GM18867 (cell line): ENCODE measurements around the gene FLAD1.
"Not testable (repeated sequence)": the region's sequence is repeated elsewhere in the genome, so short reads cannot be mapped to it uniquely, and the experiment has no call there.

Experiments
- ATAC-seq: cut with Tn5 transposase; IDR thresholded peaks from one replicate; pipeline ENCODE4 v1.9.1; 2021; ENCODE audit warnings: mild to moderate bottlenecking, moderate library complexity; ENCODE audit not compliant: unreplicated experiment

The FLAD1 gene

DNA sequence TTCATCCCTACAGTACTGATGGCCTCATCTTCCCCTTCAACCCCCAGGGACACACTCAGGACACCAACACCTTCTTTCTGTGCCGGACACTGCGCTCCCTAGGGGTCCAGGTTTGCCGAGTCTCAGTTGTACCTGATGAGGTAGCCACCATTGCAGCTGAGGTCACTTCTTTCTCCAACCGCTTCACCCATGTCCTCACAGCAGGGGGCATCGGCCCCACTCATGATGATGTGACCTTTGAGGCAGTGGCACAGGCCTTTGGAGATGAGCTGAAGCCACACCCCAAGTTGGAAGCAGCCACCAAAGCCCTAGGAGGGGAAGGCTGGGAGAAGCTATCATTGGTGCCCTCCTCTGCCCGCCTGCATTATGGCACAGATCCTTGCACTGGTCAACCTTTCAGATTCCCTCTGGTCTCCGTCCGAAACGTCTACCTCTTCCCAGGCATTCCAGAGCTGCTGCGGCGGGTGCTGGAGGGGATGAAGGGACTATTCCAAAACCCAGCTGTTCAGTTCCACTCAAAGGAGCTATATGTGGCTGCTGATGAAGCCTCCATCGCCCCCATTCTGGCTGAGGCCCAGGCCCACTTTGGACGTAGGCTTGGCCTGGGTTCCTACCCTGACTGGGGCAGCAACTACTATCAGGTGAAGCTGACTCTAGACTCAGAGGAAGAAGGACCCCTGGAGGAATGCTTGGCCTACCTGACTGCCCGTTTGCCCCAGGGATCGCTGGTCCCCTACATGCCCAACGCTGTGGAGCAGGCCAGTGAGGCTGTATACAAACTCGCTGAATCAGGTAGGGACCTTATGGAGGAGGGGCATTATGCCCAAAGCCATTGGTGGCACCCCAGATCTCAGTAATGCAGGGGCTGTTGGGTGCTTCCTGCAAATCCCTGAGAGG lies 5.2 kb downstream of the FLAD1 start:
- ATAC-seq: no peak

DNA sequence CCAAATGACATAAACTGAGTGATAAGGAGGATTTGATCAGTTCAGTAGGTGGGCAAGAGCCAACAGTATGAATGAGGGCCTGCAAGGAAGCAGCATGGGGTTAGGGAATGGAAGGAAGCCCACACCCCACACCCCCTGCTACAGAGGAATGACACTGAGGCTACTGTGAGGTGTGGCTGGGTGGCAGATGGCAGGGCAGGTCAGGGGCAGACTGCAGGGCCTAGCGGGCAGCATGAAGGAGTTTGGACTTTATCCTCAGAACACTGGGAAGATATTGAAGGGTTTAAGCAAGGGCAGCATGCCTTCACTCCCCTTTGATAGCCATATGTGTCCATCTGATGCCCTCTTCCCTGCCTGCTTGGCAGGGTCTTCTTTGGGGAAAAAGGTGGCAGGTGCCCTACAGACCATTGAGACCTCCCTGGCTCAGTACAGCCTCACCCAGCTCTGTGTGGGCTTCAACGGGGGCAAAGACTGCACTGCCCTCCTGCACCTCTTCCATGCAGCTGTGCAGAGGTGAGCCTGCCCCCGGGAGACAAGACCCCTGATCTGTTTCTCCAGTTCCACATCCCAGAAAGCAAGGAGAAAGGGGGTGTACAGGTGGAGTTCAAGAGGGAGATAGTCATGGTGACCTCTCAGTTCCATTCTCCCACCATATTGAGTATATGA lies 6.2 kb downstream of the FLAD1 start:
- no peak for ATAC-seq

DNA sequence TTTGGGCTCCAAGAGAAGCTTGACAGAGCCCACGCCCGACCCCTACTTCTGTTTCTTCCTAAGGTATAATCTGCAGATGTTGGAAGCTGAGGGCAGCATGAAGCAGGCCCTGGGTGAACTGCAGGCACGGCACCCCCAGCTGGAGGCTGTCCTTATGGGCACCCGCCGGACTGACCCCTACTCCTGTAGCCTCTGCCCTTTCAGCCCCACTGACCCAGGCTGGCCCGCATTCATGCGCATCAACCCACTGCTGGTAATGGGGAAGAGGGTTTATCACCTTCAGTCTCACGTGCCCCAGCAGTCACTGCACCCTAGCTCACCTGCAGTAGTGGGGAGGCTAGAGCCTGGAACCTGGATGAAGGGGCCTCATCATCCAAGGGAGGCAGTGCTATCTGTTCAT lies 7.1 kb downstream of the FLAD1 start:
- no peak for ATAC-seq

DNA sequence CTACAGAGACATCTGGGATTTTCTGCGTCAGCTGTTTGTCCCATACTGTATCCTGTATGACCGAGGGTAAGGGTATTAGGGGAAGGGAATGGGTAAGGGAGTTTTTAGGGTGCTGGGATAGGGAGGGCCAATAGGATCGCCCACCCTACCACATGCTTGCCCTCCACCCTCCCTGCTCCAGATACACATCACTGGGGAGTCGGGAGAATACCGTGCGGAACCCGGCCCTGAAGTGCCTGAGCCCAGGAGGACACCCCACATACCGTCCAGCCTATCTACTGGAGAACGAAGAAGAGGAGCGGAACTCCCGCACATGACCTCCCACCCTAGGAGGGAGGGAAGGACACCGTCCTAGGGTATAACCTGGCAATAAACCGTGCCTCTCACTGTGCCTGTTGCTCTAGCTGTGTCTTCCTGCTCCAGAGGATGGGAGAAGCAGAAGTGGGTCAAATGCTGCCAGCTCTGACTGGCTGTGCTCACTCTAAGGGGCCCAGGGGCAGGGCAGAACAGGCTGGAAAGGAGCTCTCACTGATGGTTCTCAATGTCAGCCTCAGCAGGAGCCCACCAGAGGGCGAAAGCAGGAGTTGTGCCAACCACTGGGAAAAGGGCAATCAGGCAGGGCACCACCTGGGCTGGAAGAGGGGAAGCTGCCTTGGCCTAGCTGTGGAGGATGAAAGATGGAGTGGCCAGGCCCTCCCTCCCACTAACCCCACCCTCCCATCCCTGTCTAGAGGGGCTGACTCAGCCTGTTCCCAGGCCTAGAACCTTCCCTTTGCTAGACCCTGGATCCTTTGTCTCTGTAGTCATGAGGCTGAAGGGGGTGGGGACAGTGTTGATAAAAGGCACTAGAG lies 9.8 kb downstream of the FLAD1 start:
- ATAC-seq: no peak

DNA sequence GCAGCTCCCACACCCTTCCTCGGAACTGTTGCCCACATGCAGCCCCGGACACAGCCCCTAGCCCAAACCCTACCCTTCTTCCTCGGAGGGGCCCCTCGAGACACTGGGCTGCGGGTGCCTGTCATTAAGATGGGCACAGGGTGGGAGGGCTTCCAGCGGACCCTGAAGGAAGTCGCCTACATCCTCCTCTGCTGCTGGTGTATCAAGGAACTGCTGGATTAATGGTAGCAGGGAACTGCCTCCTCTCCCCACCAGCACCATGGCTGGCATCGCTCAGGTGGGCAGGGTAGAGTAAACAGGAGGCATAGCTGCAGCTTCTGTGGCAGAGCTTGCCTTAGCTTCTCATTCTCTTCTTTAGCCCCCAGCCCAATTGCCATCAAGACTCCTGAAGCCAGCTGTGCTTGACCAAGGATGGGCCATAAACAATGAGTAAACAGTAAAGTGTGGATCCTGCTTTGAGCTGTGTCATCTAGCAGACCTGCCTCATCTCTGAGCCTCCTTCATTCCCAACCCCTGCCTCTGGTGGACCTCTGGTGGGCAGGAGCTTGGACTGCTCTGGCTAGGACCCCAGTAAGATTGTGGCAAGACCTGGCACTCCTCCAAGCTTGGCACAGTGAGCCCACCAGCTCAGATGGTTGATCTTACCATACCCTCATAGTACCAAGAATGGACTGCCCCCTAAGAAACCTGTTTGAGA lies 10.6 kb downstream of the FLAD1 start, which contains the start of gene LENEP:
Gene LENEP, plus strand, starts transcription at position 15 of the 697 bp plus-strand sequence. Its CDS starts 22 bp downstream, at position 37.
- no peak for ATAC-seq

DNA sequence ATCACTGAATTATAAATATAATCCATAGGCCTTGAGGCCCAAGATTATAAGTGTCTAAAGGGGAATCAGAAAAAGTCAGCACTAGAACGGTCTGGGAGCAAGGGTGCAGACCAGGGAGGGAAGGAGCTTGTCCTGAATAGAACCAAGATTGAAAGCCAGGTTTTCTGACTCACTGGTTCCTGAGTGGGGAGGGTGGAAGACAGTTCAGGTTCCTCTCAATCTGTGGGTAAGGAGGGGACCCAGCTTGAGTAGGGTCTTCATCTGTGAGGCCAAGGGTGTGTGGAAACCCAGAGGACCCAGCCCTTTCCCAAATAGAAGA lies 11.1 kb downstream of the FLAD1 start:
- ATAC-seq: no peak

DNA sequence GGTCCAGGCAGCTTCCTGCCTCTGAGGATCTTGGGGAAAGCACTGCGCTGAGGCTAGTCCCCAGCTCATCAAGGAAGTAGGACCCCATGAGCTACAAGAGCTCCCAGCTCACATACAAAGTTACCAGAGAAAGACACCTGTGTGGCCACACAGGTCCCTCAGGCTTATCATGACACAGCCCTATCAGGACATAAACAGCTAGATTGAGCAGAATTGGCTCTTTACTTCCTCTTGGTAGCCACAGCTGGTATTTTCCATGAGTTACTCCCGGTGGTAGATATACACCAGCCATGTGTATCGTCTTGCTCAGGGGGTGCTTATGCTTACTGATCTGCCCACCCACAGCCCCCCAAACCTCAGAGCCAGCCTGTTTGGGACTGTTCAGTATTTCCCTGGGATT lies 11.4 kb downstream of the FLAD1 start:
- no peak for ATAC-seq

GRCh38 chr1:154995301-154995983 lies 12.3 kb downstream of the FLAD1 start:
- not testable (repeated sequence) for ATAC-seq

DNA sequence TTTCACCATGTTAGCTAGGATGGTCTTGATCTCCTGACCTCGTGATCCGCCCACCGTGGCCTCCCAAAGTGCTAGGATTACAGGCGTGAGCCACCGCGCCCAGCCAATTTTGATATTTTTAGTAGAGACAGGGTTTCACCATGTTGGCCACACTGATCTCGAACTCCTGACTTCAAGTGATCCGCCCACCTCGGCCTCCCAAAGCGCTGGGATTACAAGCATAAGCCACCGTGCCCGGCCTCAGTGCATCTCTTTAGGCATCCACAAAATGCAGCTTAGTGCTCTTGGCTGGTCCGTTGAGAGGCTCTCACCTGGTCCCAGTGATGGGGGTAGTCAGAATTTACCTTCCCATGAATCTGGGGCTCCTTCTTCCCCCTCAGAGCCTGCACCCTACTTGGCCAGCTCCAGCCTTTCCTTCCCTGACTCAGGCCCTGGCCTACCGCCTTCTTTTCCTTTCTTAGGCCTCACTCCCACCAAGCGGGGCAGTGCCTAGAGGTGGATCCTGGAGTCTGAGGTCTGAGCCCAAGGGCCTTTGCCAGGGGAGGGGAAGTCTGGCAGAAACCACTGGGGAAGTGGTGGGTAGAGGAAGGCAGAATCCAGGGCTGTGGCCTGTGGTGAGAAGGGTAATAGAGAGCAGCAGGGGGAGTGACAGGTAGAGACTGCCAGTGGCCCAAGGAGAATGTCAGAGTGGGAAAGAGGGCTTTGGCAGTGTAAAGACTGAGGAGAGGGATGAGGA lies 14.0 kb downstream of the FLAD1 start:
- ATAC-seq: no peak

DNA sequence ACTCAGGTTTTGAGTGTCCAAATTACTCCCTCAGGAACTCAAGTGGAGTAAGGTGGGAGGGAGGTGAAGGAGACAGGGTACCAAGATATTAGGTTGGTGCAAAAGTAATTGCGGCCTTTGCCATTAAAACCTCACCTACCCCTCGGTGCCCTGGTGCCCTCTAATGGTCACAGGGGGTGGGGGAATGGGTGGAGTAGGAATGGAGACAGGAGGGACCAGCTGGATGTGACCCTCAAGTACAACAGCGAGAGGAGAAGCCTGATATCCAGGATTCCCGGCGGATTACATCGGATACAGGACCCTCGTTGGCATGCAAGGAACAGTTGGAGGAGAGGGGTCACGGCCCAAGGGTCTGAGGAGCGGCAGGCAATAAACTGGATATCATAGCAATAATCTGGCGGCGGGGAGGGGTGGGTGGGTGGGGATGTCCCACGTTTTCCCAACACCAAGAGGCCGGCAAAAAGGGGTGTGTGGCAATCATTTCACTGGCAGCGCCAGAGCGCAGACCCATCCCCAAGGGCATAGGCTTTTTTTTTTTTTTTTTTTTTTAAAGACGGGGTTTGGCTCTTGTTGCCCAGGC lies 15.1 kb downstream of the FLAD1 start:
- ATAC-seq: no peak

GRCh38 chr1:154998818-154999570 lies 15.8 kb downstream of the FLAD1 start:
- no peak for ATAC-seq

GRCh38 chr1:154999571-155000410 lies 16.6 kb downstream of the FLAD1 start:
- ATAC-seq: no peak

DNA sequence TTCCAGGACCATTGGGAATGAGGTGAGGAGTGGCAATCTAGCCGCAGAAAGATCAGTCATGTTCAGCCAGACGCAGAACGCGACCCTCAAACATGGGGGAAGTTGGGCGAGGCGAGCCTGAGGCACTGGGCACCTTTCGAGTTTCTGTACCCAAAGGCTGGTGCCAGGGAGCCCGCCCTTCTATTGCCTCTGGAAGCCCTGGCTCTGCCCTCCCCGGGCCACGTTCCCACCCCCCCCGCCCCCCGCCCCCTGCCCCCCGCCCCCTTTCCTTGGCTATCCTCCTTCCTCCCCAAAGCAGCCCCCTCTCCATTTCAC lies 17.2 kb downstream of the FLAD1 start:
- ATAC-seq: no peak

DNA sequence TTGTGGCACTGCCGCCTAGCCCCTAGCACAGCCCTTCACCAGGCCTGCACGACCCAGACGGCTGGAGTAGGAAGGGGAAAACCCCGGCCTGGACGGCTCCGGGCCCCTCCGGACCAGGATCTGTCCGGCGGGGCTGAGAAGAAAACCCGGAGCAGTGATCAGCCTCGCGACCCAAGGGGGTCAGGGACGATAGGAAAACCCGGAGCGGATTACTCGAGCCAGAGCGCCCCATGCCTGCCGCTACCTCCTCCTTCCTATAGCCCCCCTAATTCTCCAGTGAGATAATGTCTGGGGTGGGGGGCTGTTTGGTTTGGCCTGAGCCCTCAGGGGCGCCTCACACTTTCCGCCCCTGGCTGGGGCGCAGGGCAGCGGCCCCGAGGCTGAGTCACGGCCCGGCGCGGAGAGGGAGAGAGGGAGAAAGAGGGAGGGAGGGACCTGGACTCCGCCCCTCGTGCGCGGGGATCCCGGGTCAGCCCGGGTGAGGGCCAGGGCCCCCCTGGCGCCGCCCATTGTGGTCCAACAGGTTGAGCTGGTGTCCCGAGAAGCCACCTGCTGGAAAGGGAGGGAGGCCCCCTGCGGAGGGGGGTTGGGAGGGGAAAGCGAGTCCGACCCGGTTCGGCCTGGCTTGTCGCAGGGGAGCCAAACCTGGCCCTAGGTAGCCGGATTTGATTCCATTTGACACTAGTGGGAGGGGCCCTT lies 17.7 kb downstream of the FLAD1 start:
- ATAC-seq: peak; percentile 41

DNA sequence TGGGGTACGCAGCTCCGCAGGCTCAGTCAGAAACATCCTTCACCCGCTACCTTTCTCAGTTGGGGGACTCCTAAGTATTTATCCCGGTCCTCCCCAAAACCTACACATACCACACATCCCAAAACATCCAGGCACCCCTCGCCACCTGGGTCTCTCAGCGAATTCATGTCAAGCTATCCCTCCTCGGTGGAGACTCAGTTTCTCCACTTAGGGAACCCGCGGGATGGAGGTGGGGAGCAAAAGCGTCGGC lies 18.2 kb downstream of the FLAD1 start:
- no peak for ATAC-seq

DNA sequence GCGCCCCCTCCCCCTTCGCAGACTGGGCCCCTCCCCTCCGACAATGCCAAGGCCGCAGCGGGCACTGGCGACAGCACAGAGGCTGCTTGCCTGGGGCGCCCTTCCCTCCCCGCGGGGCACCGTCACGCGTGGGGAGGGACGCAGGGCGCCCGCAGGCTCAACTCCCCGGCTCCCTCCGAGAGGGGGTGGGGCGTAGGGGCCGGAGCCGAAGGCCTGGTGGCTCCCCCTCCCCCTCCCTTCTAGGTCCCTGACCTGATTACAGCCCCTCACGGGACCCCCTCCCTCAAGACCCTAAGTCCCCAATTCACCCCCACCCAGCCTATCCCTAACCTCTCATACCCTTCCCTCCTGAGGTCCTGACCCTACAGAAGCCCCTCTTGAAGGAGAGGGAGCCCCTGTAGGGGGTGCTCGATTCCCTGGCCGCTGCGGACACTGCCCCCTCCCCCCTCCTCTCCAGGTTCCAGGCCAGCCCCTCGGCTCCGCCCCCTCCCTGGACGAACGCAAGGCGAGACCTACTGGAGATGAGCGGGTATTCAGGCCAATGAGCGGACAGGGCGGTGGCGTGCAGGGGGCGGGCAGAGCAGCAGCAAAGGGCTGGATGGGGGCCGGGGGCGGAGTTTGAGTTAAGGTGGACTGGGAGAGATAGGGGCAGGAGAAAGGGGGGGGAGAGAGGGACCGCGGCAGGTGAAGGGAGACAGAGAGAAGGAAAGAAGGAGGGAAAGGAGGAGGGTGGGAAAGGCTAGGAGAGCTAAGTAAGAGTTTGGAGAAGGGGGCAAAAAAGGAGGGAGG lies 18.7 kb downstream of the FLAD1 start:
- ATAC-seq: peak; percentile 64
